ENCODE data around the gene FABP7.
A peak's percentile ranks its signal among the peaks of the same experiment; 100 is the strongest.

Gene FABP7

DNA sequence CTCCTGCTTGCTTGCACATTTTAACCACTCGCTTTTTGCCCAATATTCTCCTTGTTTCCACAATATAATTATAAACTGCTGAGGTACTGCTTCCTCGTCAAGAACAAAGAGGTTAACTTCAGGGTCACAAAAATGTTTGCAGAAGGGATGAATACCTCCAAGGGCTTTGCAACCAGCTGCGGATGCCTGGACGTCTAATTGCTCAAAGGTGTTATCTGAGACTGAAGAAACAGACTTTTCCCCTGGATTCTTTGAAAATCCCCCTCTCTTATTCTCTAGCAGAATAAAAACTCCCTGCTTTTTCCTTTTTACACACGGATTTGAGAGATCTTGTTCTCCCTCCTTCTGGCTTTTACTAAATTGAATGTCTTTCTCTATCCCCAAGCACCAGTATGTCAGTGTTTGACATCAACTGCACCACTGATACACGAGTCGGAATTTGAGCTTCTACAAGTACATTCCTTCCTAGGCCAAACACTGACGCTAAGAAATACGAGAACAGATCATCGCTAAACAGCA lies 9.2 kb downstream of the FABP7 start:
- H3K4me3 ChIP-seq (ENCODE audit: low read depth, low read length): no peak overlapping the region
- TF ChIP-seq, protein P1, sequence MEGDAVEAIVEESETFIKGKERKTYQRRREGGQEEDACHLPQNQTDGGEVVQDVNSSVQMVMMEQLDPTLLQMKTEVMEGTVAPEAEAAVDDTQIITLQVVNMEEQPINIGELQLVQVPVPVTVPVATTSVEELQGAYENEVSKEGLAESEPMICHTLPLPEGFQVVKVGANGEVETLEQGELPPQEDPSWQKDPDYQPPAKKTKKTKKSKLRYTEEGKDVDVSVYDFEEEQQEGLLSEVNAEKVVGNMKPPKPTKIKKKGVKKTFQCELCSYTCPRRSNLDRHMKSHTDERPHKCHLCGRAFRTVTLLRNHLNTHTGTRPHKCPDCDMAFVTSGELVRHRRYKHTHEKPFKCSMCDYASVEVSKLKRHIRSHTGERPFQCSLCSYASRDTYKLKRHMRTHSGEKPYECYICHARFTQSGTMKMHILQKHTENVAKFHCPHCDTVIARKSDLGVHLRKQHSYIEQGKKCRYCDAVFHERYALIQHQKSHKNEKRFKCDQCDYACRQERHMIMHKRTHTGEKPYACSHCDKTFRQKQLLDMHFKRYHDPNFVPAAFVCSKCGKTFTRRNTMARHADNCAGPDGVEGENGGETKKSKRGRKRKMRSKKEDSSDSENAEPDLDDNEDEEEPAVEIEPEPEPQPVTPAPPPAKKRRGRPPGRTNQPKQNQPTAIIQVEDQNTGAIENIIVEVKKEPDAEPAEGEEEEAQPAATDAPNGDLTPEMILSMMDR (IDR thresholded peaks at IDR 0.05; ENCODE audit: borderline replicate concordance, insufficient read depth, low read depth, low read length): no peak

DNA sequence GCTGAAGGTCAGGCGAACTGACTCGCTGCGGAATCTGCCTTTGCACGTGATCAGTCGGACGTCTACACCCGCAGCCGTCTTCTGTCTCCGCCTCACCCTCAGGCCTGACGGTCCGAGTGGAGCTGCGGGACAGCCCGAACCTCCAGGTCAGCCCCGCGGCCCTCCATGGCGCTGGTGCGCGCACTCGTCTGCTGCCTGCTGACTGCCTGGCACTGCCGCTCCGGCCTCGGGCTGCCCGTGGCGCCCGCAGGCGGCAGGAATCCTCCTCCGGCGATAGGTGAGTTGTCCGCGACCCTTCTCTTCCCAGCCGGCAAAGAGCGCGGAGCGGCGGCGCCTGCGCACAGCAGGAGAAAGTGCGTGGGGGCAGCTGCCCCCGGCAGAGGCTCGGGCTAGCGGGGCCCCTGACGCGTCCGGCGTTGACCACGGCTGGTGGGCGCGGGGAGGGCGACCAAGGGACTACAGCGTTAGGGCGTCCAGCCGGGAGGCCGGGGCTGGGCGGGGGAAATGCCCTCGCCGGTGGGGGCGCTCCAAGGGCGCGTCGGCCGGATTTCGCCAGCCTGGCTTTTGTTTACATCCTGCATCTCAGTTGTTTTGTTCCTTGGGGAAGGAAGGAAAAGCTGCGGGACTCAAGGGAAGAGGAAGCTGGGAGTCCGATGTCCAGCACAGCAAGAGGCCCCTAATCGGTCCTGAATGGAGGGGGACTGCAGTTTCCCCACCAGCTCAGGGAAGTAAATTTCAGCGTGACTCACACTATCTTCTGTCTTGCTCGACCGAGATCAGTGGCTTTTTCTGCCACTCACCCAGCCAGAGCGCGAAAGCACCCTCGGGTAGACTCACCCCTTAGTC lies 9.9 kb downstream of the FABP7 start, which contains the start of gene SMPDL3A:
SMPDL3A (plus strand) TSS at position 77 of the 846 bp plus-strand sequence; CDS start at position 166, 89 bp downstream.
- H3K4me3 ChIP-seq (ENCODE audit: low read depth, low read length): peak within 1 kb of the TSS; percentile 41
- TF ChIP-seq, protein P1 (IDR thresholded peaks at IDR 0.05; ENCODE audit: borderline replicate concordance, insufficient read depth, low read depth, low read length): 0 out of 2 replicates have a peak, but pooled peaks have one; percentile 24

DNA sequence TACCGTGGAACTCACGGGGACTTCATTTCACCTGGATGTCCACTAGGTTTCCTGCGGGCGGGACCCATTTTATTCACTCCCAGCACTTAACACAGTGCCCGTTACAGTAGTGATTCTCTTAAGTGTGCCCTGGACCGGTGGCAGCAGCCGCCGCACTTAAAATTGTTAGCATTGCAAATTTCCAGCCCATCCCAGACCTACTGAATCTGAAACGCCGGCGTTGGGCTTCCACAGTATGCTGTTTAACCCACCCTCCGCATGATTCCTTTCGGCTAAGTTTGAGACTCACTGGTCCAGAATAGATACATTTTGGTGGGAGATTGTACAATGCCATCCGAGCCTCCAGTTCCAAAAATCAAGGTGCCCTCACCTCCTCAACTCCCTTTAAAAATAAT lies 10.5 kb downstream of the FABP7 start:
- TF ChIP-seq, protein P1 (IDR thresholded peaks at IDR 0.05; ENCODE audit: borderline replicate concordance, insufficient read depth, low read depth, low read length): no peak
- no peak overlapping the region for H3K4me3 ChIP-seq (ENCODE audit: low read depth, low read length)

DNA sequence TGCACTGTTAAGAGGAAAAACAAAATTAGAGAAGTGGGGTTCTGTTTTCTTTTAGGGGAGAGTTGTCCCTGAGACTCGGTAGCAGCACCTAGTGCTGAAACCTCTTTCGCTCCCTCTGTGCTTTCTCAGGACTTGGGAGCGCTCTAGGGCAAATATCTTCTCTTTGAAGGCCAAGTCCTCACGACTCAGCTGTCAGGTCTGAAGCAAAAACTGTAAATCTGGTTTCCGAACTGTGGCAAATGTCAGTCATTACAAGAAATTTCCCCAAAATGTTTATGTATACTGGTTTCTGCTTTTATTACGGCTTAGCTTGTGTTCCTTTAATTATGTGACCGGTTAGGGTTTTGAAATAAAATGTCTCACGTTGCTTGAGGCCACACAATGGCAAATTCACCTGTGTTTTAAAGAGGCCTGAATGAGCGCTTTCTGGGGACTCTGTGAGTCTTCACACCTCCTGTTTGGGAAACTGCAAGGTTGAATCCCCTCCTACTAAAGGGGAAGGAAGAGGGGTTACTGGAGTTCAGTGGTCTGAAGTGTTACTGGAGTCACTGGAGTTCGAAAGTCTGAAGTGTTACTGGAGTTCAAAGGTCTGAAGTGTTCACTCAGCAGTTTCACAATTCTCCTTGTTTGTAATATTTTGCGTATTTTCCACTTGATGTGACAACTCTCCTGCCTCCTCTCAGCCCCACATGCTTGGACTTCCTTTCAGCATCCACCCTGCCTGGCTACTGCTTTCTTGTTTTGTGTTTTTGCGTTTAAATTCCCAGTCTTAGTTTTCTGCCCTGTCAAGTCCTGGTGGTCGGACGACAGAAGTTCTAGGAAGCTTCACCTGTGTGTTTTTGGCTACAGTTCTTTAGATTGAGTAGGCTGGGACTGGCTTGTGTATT lies 11.2 kb downstream of the FABP7 start:
- TF ChIP-seq, protein P1 (IDR thresholded peaks at IDR 0.05; ENCODE audit: borderline replicate concordance, insufficient read depth, low read depth, low read length): no peak
- H3K4me3 ChIP-seq (ENCODE audit: low read depth, low read length): no peak overlapping the region

DNA sequence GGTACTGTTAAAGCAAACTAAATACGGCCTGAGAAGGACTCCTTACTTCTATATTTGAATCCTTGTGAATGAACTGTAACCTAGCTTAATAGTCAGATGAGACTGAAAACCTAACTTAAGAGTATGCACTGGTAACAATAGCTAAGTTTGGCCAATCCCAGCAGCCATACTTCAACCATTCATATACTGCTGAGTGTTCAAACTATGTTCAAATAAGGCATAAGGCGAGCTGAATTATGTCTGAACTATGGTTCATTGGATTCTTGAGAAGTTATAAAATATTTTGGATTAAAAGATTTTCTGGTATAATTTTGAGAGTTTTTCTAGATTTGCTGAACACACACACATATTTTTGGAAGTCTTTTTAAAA lies 11.8 kb downstream of the FABP7 start:
- no peak overlapping the region for H3K4me3 ChIP-seq (ENCODE audit: low read depth, low read length)
- TF ChIP-seq, protein P1 (IDR thresholded peaks at IDR 0.05; ENCODE audit: borderline replicate concordance, insufficient read depth, low read depth, low read length): no peak

DNA sequence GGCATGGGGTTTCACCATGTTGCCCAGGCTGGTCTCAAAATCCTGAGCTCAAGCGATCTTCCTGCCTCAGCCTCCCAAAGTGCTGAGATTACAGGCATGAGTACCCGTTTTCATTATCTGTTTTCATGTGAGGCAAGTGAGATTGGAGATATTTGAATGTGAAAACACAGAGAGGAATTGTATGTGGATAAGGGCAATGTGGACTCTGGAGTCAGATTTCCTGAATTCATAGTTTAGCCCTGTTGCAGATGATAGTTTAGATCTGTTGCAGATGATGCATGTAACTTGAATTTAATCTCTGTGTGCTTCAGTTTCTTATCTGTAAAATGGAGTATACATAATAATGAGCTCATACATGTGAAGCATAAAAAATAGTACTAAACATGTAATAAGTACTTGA lies 13.2 kb downstream of the FABP7 start:
- H3K4me3 ChIP-seq (ENCODE audit: low read depth, low read length): no peak overlapping the region
- TF ChIP-seq, protein P1 (IDR thresholded peaks at IDR 0.05; ENCODE audit: borderline replicate concordance, insufficient read depth, low read depth, low read length): no peak
